AG09319 (cell line): ENCODE data around the gene VAT1.

ENCODE experiments used
- DNase-seq: peaks from one replicate; pipeline ENCODE4 v3.0.0-alpha.2; 2010; ENCODE audit warnings: low read depth; ENCODE audit errors: extremely low read depth
- TF ChIP-seq, protein P1 (sequence below): IDR thresholded peaks from 2 replicates; pipeline ENCODE4 v1.5.1; 2011; ENCODE audit warnings: low read depth, mild to moderate bottlenecking, inconsistent platforms, low read length, moderate library complexity

Gene VAT1

DNA sequence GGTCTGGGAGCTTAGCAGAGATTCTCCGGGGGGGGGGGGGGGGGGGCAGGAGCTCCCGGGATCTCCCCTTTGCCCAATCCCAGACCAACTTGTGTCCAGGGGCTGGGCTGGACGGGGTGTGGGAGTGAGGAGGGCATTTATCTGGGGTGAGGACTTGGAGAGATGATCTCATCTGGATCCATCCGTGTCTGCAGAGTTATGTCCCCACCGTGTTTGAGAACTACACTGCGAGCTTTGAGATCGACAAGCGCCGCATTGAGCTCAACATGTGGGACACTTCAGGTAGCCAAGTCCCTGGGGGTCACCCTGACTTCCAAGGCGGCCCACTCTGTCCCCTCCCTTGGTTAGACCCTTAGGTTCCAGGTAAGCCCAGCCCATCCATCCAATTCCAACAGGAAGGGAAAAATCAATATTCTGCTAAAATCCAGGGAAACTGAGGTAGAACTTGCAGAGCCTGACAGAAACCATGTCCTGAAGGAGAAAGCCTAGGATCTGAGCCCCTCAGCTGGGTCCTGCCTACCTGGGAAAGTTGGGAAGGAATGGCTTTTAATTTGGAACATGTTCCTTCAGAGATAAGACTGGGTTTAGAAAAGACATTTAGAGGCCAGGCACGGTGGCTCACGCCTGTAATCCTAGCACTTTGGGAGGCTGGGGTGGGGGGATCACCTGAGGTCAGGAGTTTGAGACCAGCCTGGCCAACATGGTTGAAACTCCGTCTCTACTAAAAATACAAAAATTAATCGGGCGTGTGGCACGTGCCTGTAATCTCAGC, 3.8 kb upstream of the VAT1 start:
- DNase-seq: no peak
- TF ChIP-seq, protein P1, sequence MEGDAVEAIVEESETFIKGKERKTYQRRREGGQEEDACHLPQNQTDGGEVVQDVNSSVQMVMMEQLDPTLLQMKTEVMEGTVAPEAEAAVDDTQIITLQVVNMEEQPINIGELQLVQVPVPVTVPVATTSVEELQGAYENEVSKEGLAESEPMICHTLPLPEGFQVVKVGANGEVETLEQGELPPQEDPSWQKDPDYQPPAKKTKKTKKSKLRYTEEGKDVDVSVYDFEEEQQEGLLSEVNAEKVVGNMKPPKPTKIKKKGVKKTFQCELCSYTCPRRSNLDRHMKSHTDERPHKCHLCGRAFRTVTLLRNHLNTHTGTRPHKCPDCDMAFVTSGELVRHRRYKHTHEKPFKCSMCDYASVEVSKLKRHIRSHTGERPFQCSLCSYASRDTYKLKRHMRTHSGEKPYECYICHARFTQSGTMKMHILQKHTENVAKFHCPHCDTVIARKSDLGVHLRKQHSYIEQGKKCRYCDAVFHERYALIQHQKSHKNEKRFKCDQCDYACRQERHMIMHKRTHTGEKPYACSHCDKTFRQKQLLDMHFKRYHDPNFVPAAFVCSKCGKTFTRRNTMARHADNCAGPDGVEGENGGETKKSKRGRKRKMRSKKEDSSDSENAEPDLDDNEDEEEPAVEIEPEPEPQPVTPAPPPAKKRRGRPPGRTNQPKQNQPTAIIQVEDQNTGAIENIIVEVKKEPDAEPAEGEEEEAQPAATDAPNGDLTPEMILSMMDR: no peak

DNA sequence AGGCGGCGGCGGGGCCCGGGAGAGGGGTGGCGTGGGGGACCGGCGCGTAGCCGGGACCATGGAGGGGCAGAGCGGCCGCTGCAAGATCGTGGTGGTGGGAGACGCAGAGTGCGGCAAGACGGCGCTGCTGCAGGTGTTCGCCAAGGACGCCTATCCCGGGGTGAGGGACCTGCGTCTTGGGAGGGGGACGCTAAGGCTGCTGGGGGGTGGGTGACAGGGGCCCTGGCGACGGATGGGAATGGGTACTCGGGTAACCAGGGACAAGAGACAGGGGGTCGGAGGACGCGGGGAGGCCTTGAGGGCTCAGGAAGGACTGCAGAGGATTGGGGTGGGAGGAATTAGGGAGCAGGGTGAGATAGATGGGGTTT, 3.1 kb upstream of the VAT1 start:
- no peak for DNase-seq
- TF ChIP-seq, protein P1: no peak

DNA sequence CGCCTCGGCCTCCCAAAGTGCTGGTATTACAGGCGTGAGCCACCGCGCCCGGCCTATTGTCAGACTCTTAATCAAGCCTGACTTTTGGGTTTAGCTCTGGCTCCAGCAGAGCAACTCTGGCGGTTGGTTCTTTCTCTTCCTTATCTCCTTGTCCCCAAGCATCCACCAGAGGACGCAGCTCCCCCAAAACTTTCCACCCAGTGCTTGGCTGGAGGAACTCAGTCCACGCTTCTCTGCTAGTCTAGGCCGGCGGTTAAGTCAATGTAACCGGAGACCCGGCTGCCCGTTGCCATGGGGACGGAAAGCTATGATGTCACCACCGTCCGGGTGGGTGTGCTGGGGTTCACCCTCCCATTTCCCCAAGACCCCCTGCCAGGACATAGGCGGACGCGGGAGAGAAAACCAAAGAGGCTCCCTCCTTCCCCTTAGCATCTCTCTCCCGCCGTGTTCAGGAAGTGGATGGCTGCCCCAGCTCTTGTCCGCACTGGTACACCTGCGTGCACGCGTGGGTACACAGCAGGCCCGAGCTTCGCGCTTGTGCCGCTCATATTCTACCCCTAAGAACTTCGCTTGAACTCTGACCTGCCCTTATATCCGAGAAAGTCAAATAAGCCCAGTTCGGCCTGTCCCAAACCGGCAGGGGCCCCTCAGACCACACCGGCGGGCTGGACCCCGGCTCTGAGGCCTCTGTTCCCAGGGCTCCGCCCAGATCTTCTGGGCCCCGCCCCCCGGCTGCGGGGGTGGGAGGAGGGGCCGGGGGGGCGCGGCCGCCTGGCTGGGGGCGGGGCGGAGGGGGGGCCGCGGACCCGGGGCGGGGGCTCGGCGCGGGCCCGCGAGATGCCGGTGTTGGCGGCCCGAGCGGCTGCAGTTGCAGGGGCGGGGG, 2.5 kb upstream of the VAT1 start, which contains the start of gene RND2:
Gene RND2 (plus strand): TSS at position 825 of the 883 bp plus-strand sequence. CDS start 117 bp downstream, outside the sequence.
- TF ChIP-seq, protein P1: peak; percentile 92
- peak; percentile 87 for DNase-seq

DNA sequence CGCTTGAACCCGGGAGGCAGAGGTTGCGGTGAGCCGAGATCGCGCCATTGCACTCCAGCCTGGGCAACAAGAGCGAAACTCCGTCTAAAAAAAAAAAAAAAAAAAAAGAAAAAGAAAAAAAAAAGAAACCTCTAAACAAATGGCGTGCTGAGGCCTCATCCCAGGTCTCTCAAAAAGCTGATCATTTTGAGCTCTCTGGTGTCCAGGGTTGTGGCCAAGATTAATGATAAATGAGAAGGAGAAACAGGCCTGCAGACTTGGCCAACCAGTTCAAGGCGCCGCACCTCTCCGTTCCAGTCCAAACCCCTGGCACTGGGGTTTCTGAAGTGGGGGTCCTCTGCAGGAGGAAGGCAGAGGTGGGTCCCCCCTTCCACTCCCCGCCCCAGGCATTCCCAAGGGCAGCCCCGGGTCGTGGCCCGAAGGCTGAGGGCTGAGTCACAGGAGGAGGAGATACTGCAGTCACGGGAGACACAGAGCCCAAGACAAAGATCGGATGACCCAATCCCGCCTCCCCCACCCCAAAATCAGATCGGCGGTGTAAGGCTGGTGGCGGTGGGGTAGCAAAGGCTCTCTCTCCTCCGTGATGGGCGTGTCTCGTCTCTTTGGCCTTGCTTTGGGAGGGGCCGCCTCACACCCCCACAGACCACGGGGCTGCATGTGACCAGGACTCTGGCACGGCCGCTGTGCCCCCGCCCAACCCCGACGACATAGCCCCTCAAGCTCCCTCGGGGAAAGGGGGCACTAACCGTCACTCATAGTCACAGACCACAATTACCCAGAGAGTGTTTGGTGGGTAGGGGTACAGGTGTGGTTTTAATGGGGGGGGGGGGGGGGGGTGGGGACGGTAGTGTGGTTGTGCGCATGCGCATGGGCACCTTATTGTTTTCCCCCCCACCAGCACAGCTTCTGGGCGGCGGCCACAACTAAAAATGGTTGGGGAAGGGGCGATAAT, 1.1 kb downstream of the VAT1 start:
- TF ChIP-seq, protein P1: no peak

DNA sequence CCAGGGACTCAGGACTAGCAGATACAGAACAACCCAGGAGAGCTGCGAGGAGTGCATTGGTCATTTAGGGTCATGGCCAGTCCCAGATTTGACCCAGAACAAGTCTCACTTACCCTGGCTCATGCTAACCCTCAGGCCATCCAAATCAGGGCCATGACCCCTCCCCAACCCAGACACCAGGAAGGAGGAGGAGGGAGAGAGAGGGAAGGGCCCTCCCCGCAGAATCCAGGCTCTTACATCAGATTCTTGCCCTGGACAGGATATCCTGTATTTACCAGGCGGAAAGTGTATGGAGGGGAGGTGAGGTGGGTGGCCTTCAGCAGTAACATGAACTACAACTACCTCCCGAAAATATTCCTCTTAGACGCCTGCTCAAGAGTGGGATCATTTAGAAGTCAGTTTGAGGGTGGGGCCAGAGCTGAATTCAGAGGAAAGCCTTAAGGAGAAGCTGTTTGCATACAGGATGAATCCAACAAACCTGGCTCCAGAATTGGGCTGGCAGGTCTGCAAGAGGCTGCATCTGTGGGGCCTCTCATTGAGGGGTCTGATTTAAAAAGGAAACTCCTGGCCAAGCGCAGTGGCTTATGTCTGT, 2.1 kb downstream of the VAT1 start:
- no peak for DNase-seq
- TF ChIP-seq, protein P1: no peak

More for the DNA sequence above, 1.1 kb downstream of the VAT1 start:
- peak; percentile 62 for DNase-seq

DNA sequence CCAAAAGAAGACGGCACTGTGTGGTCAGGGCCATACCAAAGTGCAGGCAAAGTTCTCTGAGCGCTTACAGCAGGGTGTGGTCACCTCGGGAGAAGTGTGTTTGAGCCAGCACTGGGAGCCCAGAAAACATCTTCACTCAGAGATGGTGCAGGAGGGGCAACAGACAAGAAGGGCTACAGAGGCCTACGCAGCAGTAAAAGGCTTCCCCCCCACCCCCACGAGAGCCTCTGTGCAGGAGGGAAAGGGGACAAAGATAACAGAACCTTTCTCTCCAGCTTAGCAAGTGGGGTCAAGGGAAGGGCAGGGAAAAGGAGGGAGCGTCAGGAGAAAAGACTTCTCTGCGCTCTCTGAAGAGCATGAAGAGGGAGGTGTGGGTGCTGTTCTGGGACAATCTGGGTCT, 2.8 kb downstream of the VAT1 start:
- no peak for DNase-seq
- TF ChIP-seq, protein P1: no peak
